Measurements from ENCODE around the gene OPCML. TPM values are rescaled to one million over a fixed set of nuclear protein-coding genes. Genes with fewer than 3 reads are reported as not detected.

The OPCML gene
- total RNA-seq, 1 experiment from 2014 or later: not detected

GRCh38 chr11:132639986-132640385, 892.3 kb downstream of the OPCML start:
- intact Hi-C loops (cut with micrococcal nuclease): no loop called here
- no TSS peak for BruUV-seq (replicated peaks)

GRCh38 chr11:132639403-132639802, 892.9 kb downstream of the OPCML start:
- no peaks in the 10 kb centered on the region for H3K9me2 ChIP-seq (replicated peaks; ENCODE audit: low read length)
- H2AFZ ChIP-seq (ENCODE audit: low read length): no peak overlapping the region
- BruUV-seq (replicated peaks): no TSS peak
- no peak overlapping the region for H3K27ac ChIP-seq (ENCODE audit: low read length)
- ATAC-seq (no peak), DNase-seq (no peak)
- TF ChIP-seq, protein P1, sequence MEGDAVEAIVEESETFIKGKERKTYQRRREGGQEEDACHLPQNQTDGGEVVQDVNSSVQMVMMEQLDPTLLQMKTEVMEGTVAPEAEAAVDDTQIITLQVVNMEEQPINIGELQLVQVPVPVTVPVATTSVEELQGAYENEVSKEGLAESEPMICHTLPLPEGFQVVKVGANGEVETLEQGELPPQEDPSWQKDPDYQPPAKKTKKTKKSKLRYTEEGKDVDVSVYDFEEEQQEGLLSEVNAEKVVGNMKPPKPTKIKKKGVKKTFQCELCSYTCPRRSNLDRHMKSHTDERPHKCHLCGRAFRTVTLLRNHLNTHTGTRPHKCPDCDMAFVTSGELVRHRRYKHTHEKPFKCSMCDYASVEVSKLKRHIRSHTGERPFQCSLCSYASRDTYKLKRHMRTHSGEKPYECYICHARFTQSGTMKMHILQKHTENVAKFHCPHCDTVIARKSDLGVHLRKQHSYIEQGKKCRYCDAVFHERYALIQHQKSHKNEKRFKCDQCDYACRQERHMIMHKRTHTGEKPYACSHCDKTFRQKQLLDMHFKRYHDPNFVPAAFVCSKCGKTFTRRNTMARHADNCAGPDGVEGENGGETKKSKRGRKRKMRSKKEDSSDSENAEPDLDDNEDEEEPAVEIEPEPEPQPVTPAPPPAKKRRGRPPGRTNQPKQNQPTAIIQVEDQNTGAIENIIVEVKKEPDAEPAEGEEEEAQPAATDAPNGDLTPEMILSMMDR (conservative IDR thresholded peaks at IDR 0.05; ENCODE audit: low read depth, low read length): no peak
- no peak for TF ChIP-seq EZH2 (IDR thresholded peaks at IDR 0.05; ENCODE audit: low read length, unreplicated experiment)
- no peak for TF ChIP-seq EZH2phosphoT487 (IDR thresholded peaks at IDR 0.05; ENCODE audit: borderline replicate concordance, low read length)
- H4K20me1 ChIP-seq (ENCODE audit: low read length): no peaks in the 10 kb centered on the region
- ChIA-PET POLR2A (ENCODE audit: unreplicated experiment) (no interaction called here), CTCF (no interaction called here)
- H3K9ac ChIP-seq (ENCODE audit: low read length): no peak overlapping the region
- H3K27me3 ChIP-seq (ENCODE audit: low read length): no peaks in the 10 kb centered on the region
- no peaks in the 10 kb centered on the region for H3K4me1 ChIP-seq (ENCODE audit: insufficient read depth, low read length)
- no peaks in the 10 kb centered on the region for H3K79me2 ChIP-seq (ENCODE audit: low read length)
- no peak overlapping the region for H3K4me2 ChIP-seq (ENCODE audit: low read length)
- intact Hi-C loops (cut with micrococcal nuclease): no loop called here
- H3K4me3 ChIP-seq (ENCODE audit: low read length): no peak overlapping the region
- peaks cover 23% of the 10 kb centered on the region for H3K9me3 ChIP-seq (ENCODE audit: low read length)
- no peaks in the 10 kb centered on the region for H3K36me3 ChIP-seq (ENCODE audit: low read depth, low read length)
- H3F3A ChIP-seq (ENCODE audit: low read length, unreplicated experiment): no peaks in the 10 kb centered on the region

More at GRCh38 chr11:132639986-132640385, 892.3 kb downstream of the OPCML start:
- DNase-seq (no peak), ATAC-seq (no peak)
- Histone ChIP-seq H4K20me1 (ENCODE audit: low read length) (no peaks in the 10 kb centered on the region), H3K4me1 (ENCODE audit: insufficient read depth, low read length) (no peaks in the 10 kb centered on the region), H3K27ac (ENCODE audit: low read length) (no peak overlapping the region), H3F3A (ENCODE audit: low read length, unreplicated experiment) (no peaks in the 10 kb centered on the region), H3K9me3 (ENCODE audit: low read length) (peaks cover 23% of the 10 kb centered on the region), H3K4me3 (ENCODE audit: low read length) (no peak overlapping the region), H3K9ac (ENCODE audit: low read length) (no peak overlapping the region), H3K27me3 (ENCODE audit: low read length) (no peaks in the 10 kb centered on the region), H3K79me2 (ENCODE audit: low read length) (no peaks in the 10 kb centered on the region), H2AFZ (ENCODE audit: low read length) (no peak overlapping the region), H3K4me2 (ENCODE audit: low read length) (no peak overlapping the region), H3K9me2 (replicated peaks; ENCODE audit: low read length) (no peaks in the 10 kb centered on the region), H3K36me3 (ENCODE audit: low read depth, low read length) (no peaks in the 10 kb centered on the region)
- ChIA-PET POLR2A (ENCODE audit: unreplicated experiment) (no interaction called here), CTCF (no interaction called here)
- TF ChIP-seq, protein P1 (conservative IDR thresholded peaks at IDR 0.05; ENCODE audit: low read depth, low read length): no peak
- TF ChIP-seq EZH2 (IDR thresholded peaks at IDR 0.05; ENCODE audit: low read length, unreplicated experiment) (no peak), EZH2phosphoT487 (IDR thresholded peaks at IDR 0.05; ENCODE audit: borderline replicate concordance, low read length) (no peak)

GRCh38 chr11:132638423-132638822, 893.9 kb downstream of the OPCML start:
- TF ChIP-seq EZH2 (IDR thresholded peaks at IDR 0.05; ENCODE audit: low read length, unreplicated experiment) (no peak), EZH2phosphoT487 (IDR thresholded peaks at IDR 0.05; ENCODE audit: borderline replicate concordance, low read length) (no peak)
- TF ChIP-seq, protein P1 (conservative IDR thresholded peaks at IDR 0.05; ENCODE audit: low read depth, low read length): no peak
- Histone ChIP-seq H3K9ac (ENCODE audit: low read length) (no peak overlapping the region), H3F3A (ENCODE audit: low read length, unreplicated experiment) (no peaks in the 10 kb centered on the region), H3K4me2 (ENCODE audit: low read length) (no peak overlapping the region), H2AFZ (ENCODE audit: low read length) (no peak overlapping the region), H4K20me1 (ENCODE audit: low read length) (no peaks in the 10 kb centered on the region), H3K9me2 (replicated peaks; ENCODE audit: low read length) (no peaks in the 10 kb centered on the region), H3K27me3 (ENCODE audit: low read length) (no peaks in the 10 kb centered on the region), H3K27ac (ENCODE audit: low read length) (no peak overlapping the region), H3K4me1 (ENCODE audit: insufficient read depth, low read length) (no peaks in the 10 kb centered on the region), H3K9me3 (ENCODE audit: low read length) (peaks cover 26% of the 10 kb centered on the region), H3K4me3 (ENCODE audit: low read length) (no peak overlapping the region), H3K79me2 (ENCODE audit: low read length) (no peaks in the 10 kb centered on the region), H3K36me3 (ENCODE audit: low read depth, low read length) (no peaks in the 10 kb centered on the region)
- no peak for DNase-seq
- intact Hi-C loops (cut with micrococcal nuclease): no loop called here
- no TSS peak for BruUV-seq (replicated peaks)
- POLR2A ChIA-PET (ENCODE audit: unreplicated experiment): no interaction called here
- no peak for ATAC-seq
- CTCF ChIA-PET: no interaction called here

All from PC-3 (cell line).